GM19372 (cell line): Measurements from ENCODE around the gene SFXN3.
"Not testable (repeated sequence)": the region's sequence is repeated elsewhere in the genome, so short reads cannot be mapped to it uniquely, and the experiment has no call there.

Experiments used
- ATAC-seq: cut with Tn5 transposase; IDR thresholded peaks from one replicate; pipeline ENCODE4 v1.9.1; 2021; ENCODE audit warnings: mild to moderate bottlenecking, low read depth, moderate library complexity; ENCODE audit not compliant: unreplicated experiment

SFXN3 gene

GRCh38 chr10:101034404-101034803, 3.4 kb downstream of the SFXN3 start:
- not testable (repeated sequence) for ATAC-seq

DNA sequence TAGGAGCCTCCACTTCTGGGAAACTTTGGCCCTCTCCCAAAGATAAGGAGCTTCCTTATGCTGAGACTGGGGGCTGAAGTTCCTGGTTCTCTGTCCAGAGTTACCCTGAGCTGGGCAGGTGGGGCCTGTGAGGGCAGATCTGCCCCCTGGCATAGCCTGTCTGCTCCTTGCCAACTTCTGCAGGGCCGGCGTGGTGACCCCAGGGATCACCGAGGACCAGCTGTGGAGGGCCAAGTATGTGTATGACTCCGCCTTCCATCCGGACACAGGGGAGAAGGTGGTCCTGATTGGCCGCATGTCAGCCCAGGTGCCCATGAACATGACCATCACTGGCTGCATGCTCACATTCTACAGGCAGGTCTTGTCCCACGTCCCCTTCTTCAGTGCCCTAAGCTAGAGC, 4.3 kb downstream of the SFXN3 start:
- no peak for ATAC-seq

- ATAC-seq: no peak
Observed at GRCh38 chr10:101035916-101036702, 5.1 kb downstream of the SFXN3 start.

- ATAC-seq: no peak
Observed at GRCh38 chr10:101036726-101037125, 5.7 kb downstream of the SFXN3 start.

GRCh38 chr10:101038484-101038883, 7.5 kb downstream of the SFXN3 start:
- no peak for ATAC-seq

GRCh38 chr10:101040061-101040460, 9.0 kb downstream of the SFXN3 start:
- ATAC-seq: no peak

DNA sequence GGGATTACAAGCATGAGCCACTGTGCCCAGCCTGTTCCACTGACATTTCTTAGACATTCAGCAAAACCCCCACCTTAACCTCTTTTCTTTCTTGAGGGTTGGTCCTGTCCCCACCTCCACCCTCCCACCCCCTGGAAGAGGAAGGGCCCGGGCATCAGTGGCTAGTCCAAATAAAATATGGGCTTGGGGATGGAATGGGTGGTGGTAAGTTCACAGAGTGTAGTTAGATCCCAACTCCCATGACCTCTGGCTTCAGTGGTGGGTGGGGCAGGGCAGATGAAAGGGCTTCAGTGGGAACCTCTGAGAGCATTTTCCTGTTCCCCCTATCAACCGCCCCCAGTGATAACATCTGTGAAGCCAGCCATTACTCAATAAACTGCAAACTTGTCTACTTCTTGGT, 9.8 kb downstream of the SFXN3 start:
- no peak for ATAC-seq

DNA sequence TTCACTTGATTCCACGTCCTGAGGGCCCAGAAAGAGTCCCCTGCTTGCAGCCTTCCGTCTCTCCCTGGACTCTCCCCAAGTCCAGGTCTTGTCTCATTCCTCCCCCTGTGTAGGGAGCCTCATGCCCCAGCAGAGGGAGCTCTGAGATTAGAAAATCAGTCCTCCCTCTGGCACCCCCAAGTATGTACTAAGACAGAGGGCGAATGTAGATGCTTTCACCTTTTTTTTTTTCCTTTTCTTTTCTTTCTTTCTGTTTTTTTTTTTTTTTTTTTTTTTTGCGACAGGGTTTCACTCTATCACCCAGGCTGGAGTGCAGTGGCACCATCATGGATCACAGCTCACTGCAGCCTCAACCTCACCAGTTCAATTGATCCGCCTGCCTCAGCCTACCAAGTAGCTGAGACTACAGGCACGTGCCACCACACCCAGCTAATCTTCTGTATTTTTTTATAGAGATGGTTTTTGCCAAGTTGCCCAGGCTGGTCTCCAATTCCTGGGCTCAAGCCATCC, 10.3 kb downstream of the SFXN3 start:
- no peak for ATAC-seq

- ATAC-seq: no peak
Observed at GRCh38 chr10:101042118-101042517, 11.1 kb downstream of the SFXN3 start.

DNA sequence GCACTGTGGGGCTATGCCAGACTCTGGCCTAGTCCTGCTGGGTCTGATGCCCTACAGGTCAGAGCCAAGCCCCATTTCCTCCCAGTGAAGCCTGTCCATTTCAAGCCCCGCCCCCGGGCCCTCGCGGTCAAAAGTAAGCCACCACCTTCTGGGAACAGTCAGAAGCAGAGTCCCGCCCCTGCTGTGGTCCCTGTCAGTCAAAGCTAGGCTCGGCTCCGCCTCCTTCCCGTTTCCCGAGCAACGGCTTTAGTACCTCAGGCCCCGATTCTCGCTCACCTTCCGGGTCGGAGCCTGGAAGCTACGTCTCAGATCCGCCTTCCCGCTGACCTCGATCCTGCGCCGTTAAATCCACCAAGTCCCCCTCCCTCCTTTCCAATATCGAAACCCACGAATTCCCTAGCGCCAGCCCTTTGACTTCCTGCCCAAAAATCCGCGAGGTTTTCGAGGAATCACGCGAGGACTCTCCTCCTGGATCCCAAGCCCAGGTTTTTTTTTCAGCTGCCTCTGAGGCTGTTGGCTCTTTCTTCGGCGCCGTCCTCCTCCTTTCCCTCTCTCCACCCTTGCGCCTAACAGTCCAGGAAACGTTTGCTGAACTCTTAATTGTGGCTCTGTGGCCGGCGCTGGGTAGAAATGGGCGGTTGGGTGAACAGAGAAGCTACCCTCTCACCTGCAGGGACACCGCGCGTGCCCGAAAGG, 11.8 kb downstream of the SFXN3 start:
- ATAC-seq: peak; percentile 93

DNA sequence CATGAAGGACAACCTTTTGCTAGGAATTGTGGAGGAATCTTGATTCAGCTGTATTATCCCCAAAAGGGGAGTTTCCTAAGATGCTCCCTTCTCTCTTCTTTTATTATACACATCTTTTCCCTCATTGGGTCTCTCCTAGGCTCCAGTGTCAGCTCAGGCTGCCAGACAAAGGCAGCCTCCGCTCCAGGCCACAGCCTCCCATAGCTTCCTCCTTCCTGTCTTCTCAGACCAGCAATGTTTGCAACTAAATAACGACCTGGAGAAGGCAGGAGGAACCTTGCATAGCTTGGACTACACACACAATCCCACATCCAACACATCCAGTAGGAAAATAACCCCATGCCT, 12.3 kb downstream of the SFXN3 start:
- no peak for ATAC-seq

GRCh38 chr10:101044117-101044516, 13.1 kb downstream of the SFXN3 start:
- ATAC-seq: no peak

DNA sequence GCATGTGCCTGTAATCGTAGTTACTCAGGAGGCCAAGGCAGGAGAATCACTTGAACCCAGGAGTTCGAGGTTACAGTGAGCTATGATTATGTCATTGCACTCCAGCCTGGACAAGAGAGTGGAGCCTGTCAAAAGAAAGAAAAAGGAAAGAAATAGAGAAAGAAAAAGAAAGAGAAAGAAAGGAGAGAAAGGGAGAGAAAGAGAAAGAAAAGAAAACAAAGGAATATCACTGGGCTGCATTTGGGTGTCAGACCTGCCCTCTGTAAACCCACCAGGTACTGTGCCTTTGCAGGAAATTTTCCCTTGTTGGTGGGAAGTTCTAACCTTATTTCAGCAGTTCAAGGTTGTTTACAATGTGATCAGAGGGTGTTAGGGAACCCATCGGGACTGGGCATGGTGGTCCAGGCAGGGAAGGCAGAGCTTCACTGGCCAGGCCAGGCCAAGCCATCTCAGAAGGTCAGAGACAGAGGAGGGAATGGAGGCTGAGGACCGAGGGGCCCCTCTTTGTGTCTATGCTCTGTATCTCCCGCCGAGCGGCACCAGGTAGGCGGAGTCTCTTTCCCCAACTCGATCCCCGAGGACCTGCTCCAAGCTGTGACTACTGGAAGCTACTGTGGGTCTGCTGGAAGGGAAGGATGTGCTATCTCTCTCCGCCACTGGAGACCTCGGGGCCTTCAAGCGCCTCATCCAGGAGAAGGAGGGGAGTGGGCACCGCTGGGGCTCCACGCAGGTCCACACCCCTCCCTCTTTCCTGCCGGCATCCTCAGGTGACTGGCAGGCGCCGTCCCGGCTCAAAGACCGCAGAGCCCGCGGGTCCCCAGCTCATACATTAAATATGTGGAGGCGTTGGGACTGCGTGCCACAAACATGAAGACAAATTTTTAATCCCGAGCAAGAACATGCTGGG, 15.6 kb downstream of the SFXN3 start:
- no peak for ATAC-seq

GRCh38 chr10:101047268-101047667, 16.2 kb downstream of the SFXN3 start:
- ATAC-seq: no peak

GRCh38 chr10:101047961-101048892, 17.2 kb downstream of the SFXN3 start:
- no peak for ATAC-seq

DNA sequence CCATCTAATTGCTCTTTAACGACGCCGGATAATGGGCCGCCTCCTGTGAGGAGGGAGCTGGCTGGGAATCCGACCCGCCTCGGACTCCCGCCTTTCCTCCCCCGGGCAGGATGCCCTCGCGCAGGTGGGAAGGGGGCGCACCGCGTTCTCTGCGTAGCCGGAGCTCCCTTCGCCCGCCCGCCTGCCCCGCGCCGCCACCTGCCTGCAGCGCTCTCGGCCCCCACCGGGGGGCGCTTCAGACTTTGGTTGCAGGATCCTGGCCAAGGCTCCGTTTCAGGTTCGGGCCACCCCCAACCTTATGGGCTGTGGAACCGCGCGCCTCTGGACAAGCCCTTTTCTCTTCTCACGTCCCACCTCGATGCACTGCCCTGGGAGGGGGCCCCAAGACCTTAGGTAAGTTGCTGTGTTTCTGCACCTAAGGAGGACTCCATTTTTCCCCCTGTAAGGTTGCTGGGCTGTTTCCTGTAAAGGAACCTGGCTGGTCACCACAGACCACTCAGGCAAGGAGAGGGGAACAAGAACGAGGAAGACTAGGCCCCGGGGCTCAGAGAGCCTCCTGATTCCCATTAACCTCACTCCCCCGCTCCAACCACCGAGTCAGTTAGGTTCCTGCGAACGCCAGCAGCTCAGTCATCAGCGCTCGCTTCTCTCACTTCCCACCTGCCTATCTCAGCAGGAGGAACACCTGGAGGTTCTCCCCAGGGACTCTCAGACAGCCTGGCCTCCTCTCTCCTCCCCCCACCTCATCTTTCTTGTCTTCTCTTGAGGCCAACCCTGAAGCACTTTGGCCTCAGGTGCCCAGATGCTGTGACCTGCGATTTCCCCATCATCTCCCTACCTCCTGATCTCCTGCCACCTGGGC, 19.4 kb downstream of the SFXN3 start:
- ATAC-seq: peak; percentile 54

DNA sequence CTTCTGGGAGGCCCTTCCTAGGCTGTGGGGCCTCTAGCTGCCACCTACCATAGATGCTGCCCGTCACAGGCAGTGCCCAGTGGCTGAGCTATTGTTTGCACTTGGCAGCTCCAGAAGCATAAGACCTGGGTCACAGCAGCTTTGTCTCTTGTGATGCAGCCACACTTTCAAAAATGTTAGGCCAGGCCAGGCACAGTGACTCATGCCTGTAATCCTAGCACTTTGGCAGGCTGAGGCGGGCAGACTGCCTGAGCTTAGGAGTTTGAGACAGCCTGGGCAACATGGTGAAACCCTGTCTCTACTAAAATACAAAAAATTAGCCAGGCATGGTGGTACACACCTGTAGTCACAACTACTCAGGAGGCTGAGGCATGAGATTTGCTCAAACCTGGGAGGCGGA, 21.3 kb downstream of the SFXN3 start:
- no peak for ATAC-seq

DNA sequence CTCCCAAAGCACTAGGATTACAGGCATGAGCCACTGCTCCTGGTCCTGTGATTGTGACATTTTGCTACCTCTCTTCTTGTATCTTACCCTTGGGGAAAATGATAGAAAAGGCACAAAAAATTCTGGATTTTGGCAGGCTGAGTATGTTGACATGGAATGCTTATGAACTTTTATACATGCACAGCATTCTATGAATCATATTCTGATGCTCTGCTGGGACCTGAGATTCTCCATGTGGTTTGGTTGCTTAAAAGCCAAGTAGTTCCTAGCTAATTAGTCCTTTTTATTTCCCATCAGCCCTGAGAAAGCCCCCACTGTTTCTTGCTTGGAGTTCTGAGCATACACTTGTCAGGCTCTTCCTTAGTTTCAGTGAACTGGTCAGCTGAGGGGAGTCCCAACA, 22.5 kb downstream of the SFXN3 start:
- no peak for ATAC-seq

DNA sequence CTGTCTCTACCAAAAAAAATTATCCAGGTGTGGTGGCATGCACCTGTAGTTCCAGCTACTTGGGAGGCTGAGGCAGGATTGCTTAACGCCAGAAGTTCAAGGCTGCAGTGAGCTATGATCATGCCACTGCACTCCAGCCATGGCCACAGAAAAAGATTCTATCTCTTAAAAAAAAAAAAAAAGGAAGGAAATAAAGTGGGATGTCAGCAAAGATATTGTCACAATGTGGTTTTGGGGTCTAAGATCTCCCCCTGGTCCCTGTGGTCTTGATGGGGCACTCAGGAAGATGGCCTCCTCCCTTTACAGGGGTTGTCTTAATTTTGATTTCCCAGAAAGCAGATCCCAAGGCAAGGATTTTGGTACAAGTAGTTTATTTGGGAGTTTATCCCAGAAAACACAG, 23.3 kb downstream of the SFXN3 start:
- no peak for ATAC-seq
